ENCODE measurements around the gene CGNL1.

CGNL1 gene

DNA sequence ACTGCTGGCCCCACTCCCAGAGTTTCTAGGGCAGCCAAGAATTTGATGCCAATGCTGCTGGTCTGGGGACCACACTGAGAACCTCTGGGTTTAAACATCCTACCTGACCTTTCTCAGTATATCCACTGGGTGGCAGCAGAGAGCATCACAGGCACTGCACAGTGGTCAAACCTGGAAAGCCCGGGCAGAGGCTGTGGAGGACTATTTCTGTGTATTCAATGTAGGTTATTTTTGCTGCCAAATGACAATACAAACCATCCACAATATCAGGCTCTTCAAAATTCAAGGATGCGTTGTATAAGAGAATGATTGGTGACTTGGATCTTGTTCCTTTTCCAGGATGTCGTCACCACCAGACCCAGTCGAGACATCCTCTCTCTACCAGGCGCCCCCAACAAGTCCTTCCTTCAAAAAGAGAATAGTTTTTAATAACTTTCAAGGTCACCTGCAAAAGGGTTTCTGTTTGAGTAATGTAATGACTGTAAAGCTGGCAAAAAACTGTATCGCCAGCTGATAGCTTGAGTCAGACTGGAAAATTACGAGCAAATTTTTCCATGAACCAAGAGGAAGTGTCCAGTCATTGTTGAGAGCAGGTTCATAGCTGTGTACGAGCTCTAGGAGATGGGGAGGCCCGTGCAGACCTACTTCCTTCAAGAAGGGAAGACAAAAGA lies 184.9 kb downstream of the CGNL1 start:
- in situ Hi-C loops (cut with HindIII; ENCODE audit: low sequenced_read_pairs), result no loop called here

DNA sequence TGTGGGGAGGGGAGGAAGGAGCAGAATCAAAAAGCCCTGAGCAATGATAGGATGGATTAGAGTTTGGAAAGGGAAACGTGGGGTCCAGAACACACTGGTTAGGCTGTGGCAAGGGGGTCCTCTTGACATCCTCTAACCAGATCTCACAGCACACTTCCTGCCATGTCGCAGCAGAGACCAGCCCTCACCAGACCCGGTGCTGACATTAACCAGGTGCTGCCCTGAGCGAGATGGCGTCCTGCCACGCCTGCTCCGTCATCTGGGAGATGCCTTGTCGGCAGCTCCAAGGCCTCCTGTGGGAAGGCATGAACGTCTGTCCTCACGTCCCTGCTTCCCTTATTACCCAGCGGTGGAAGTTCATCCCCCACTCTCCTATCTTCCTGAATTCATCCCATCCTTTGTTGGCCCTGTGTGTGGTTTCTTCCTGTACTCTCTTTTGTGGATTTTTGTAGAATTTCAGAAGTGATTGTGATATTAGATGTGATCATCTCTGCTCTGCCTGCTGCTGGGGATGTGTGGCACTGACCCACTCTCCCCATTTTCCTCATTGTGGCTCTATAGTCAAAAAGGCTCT lies 186.0 kb downstream of the CGNL1 start:
- in situ Hi-C loops (cut with HindIII; ENCODE audit: low sequenced_read_pairs), result no loop called here

DNA sequence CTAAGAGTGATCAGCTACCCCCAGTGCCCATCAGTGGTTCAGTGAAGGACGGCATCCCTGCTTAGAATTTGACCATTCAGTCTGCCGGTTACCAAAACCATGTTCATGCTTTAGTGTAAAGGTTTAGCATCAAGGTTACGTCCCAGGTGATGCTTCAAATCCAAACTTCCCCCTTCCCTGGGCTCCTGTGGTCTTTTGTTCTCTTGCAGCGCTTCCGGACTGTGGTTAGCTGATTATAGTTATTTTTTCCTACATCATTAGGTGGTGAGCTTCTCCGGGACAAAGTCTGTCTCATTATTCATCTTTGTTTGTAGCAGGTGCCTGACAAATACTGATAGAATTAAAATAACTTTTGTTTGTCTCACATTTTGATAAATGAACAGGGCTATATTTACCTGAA lies 187.1 kb downstream of the CGNL1 start:
- in situ Hi-C loops (cut with HindIII; ENCODE audit: low sequenced_read_pairs), result no loop called here

DNA sequence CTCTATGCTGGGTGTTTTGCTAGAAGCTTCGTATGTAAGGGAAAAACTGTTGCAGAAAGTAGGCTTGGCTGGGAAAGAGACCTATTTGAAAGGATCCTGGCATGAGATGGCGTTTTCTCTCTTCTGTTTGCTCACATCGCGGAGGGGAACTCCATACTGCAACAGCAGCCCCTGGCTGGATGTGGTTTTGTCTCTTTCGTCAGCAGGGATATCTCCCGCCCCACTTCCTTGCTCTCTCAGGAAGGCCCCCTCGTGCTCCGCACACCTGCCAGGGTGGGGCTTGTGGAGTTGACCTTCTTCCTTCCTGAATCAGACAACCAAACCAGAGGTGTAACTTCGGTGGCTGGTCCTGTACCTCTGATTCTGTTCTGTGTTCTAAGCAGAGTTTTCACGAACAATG lies 189.0 kb downstream of the CGNL1 start:
- in situ Hi-C loops (cut with HindIII; ENCODE audit: low sequenced_read_pairs), result no loop called here

- in situ Hi-C loops (cut with HindIII; ENCODE audit: low sequenced_read_pairs), result no loop called here
These were observed 190.5 kb downstream of the CGNL1 start for GRCh38 chr15:57566834-57567233.

DNA sequence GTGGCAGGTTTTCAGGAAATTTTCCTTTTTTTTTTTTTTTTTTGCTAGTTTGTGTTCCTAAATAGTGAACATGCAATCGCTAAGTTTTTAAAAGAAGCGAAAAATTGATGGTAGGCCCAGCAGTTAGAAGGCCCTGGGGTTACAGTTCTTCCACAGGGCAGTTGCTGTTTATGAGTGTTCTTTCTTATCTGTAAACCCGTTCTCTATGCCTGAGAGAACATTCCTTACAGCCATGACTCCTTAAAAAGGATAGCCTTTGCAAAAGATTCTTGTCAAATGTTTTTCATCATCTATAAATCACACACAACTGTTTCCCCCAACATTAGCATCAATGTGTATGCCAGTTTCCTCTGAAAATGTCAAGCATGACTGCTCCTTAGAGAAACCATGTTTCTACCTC lies 191.6 kb downstream of the CGNL1 start:
- in situ Hi-C loops (cut with HindIII; ENCODE audit: low sequenced_read_pairs), result no loop called here

DNA sequence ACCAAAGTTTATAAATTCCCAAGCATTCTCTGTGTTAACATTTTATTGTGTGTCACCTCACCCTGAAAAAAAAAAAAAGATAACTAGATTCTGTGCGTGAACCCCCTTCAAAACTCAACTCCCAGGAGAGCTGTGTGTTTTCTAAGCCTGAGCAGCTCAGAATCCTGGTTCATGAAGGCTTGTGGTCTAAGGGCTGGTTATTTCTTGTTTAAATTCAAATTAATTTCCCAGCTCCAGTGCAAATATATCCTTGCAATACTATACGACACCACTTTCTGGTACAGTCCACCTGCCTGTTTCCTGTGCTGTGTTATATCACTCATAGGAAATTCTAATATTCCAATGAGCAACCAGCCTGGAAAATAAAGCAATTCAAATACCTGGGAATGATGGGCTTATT lies 192.0 kb downstream of the CGNL1 start:
- in situ Hi-C loops (cut with HindIII; ENCODE audit: low sequenced_read_pairs), result no loop called here

- in situ Hi-C loops (cut with HindIII; ENCODE audit: low sequenced_read_pairs), result no loop called here
These were observed 194.0 kb downstream of the CGNL1 start for GRCh38 chr15:57570340-57570739.

DNA sequence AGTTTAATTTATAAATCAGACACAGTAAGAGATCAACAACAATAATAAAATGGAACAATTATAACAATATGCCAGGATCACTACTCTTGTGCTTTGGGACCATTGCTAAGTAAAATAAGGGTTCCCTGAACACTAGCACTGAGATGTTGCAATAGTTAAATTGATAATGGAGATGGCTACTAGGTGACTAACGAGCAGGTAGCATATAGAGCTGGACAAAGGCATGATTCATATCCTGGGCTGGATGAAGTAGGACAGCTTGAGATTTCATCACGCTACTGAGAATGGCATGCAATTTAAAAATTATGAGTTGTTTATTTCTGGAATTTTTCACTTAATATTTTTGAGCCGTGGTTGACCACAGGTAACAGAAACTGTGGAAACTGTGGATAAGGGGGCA lies 194.7 kb downstream of the CGNL1 start:
- in situ Hi-C loops (cut with HindIII; ENCODE audit: low sequenced_read_pairs), result no loop called here

GRCh38 chr15:57571725-57572124 lies 195.4 kb downstream of the CGNL1 start:
- in situ Hi-C loops (cut with HindIII; ENCODE audit: low sequenced_read_pairs), result no loop called here

DNA sequence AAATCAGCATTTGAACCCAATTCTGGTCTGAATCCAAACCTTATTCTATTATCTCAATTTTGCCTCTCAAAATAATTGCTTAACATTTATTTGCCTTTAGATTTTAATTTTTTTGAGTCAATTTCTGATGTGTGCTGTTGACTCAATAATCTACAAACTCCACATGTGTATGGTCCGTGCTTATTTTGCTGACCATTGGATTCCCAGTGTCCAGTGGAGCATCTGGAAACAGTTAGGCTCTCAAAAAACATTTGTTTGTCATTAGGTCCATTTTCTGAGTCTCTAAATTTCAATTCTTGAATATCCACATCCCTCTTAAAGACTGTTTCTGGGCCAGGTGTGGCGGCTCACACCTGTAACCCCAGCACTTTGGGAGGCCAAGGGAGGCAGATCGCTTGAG lies 196.2 kb downstream of the CGNL1 start:
- in situ Hi-C loops (cut with HindIII; ENCODE audit: low sequenced_read_pairs), result no loop called here

GRCh38 chr15:57573151-57573550 lies 196.8 kb downstream of the CGNL1 start:
- in situ Hi-C loops (cut with HindIII; ENCODE audit: low sequenced_read_pairs), result no loop called here

DNA sequence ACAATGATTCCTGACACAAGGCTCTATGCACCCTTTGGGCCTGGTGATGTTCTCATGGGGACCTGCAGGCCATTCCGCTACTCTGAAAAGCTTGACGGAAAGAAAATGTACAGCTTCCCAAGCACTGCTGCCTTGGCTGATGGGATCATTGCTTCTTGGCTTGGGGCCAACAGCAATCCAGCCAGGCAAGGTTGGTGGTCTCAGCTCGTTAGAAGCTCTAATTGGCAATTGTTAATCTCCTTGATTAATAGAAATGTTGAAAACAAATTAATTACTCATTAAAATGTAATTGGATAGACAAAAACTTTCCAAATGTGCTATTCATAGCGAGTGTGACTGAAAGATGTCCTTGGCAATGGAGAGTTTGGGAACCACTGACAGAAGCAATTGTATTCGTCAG lies 199.1 kb downstream of the CGNL1 start:
- in situ Hi-C loops (cut with HindIII; ENCODE audit: low sequenced_read_pairs), result no loop called here

- in situ Hi-C loops (cut with HindIII; ENCODE audit: low sequenced_read_pairs), result no loop called here
These were observed 202.1 kb downstream of the CGNL1 start for GRCh38 chr15:57578288-57578900.

DNA sequence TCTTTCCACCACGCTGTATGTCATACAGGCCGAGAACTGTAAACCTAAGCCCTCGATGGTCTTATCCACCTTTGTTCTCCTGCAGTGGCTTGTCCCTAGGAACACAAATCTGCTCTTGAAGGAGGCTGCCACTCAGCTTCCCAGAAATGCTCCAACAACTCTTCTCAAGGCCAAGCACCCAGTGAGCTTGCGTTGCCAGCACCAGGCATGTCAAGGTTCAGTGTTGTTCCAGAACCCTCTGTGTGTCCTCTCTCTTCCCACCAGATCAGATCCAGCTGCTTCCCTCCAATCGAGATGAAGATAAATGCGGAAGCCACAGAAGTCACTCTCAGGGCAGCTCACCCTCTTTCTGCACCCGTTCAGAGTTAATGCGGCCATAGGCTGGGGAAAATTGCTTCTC lies 204.1 kb downstream of the CGNL1 start:
- in situ Hi-C loops (cut with HindIII; ENCODE audit: low sequenced_read_pairs), result no loop called here

DNA sequence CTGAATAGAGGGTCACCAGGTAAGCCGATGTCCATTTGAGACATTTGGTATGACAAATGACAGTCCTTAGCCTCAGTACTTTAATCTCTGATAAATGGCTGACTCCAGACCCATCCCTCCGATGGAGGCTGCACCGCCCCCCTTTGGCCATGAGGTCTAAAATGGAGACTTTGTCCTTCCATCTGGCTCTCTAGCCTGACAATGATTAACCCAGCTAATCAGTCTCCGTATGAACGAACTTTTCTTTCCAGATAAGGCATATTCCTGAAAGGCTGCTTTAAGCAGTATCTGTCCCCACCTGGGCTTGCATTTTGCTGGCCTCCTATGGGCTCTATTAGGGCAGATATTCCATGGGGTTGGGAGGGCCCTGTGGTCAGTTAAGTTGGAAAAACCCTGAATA lies 204.6 kb downstream of the CGNL1 start:
- in situ Hi-C loops (cut with HindIII; ENCODE audit: low sequenced_read_pairs), result no loop called here

GRCh38 chr15:57582090-57582489 lies 205.8 kb downstream of the CGNL1 start:
- in situ Hi-C loops (cut with HindIII; ENCODE audit: low sequenced_read_pairs), result no loop called here

DNA sequence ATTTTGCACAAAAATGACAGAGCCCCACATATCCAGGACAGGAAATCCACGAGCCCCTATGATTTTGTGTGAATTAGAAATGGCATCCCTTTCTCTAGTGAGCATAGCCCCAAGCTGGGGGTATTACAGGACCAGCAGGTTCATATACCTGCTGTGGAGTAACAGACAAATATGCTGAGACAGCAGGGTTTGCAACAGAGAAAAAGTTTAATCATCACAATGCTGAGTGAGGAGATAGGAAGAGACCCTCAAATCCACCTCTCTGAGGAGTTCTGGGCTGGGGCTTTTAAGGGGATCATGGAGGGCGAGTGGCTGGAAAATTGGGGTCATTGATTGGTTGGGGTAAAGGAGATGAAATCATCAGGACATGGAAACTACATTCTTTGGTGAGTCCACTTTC lies 207.0 kb downstream of the CGNL1 start:
- in situ Hi-C loops (cut with HindIII; ENCODE audit: low sequenced_read_pairs), result no loop called here

GRCh38 chr15:57583720-57584119 lies 207.4 kb downstream of the CGNL1 start:
- in situ Hi-C loops (cut with HindIII; ENCODE audit: low sequenced_read_pairs), result no loop called here

DNA sequence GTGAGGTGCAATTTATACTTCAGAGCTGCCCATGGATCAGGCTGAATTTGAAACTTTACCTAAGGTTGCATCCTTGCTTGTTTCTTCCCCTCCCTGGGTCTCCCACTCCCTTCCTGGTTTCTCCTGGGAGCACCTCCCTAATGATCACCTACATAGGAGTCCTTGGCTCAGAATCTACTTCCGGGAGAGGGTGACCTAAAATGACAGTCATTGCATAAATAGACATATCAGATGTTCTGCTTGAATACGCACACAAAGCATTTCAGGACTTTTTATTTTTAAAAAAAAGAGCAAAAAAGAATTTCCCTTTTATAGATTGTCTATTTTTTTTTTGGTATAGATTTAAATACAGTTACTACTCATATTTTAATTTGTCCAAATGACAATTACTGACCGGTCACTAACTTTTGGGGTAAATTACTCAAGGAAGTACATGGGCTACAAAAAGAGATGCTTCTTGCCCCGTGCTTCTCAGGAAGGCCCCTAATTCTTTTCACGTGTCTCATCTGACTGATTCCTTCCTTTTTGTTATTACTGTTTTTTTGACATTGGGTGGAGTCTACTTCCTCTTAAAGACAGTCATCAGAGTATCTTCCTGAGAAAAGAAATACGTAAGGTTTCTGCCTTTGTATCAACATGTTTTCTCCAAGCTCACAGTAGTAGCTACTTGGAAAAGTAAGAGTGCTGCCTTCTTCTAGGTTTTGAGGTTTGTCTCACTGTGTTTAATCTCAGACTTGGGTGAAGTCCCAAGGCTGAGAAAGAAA lies 210.5 kb downstream of the CGNL1 start:
- in situ Hi-C loops (cut with HindIII; ENCODE audit: low sequenced_read_pairs), result no loop called here

- in situ Hi-C loops (cut with HindIII; ENCODE audit: low sequenced_read_pairs), result no loop called here
These were observed 213.0 kb downstream of the CGNL1 start for GRCh38 chr15:57589281-57589680.

GRCh38 chr15:57589754-57590153 lies 213.4 kb downstream of the CGNL1 start:
- in situ Hi-C loops (cut with HindIII; ENCODE audit: low sequenced_read_pairs), result no loop called here

Measured in DLD1 (cell line).